LNCaP clone FGC (cell line): ENCODE results near the gene ZNF423.
A peak's percentile ranks its signal among the peaks of the same experiment; 100 is the strongest.

Source experiments
- DNase-seq: peaks from one replicate; pipeline ENCODE4 v3.0.0-alpha.2; 2011; ENCODE audit warnings: low read depth
- H3K4me3 ChIP-seq: 2 replicates; pipeline ENCODE4 v1.5.1; 2011; ENCODE audit warnings: mild to moderate bottlenecking, low read depth, low read length, control low read depth
- CTCF ChIP-seq: IDR thresholded peaks from 2 replicates; pipeline ENCODE4 v1.5.1; 2012; ENCODE audit warnings: mild to moderate bottlenecking; ENCODE audit not compliant: control insufficient read depth, insufficient read depth; ENCODE audit errors: extremely low read depth

ZNF423 gene

GRCh38 chr16:49494891-49495566 lies 360.9 kb downstream of the ZNF423 start:
- no peak overlapping the region for H3K4me3 ChIP-seq
- no peak for TF ChIP-seq CTCF
- DNase-seq = no peak

DNA sequence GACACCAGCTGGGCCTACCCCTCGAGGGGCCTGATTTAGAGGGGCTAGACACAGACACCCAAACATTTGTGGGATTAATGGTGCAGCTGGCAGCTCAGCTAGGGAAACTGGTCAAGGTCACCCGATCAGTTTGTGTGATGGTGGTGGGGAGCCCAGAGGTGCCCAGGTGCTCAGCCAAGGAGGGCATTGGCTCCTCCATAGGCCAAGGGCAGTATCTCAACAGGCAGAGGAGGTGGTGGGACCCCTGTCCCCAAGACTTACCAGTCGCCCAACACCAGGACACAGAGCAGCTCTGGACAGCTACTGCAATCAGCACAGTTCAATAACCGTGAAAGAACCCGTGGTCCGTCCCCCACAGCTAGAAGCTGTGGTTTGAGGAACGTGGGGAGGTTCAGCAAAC lies 361.4 kb downstream of the ZNF423 start:
- DNase-seq = no peak
- H3K4me3 ChIP-seq = no peak overlapping the region
- no peak for TF ChIP-seq CTCF

- DNase-seq = no peak
- no peak for TF ChIP-seq CTCF
- H3K4me3 ChIP-seq = no peak overlapping the region
Measured at GRCh38 chr16:49493836-49494235, 362.1 kb downstream of the ZNF423 start.

DNA sequence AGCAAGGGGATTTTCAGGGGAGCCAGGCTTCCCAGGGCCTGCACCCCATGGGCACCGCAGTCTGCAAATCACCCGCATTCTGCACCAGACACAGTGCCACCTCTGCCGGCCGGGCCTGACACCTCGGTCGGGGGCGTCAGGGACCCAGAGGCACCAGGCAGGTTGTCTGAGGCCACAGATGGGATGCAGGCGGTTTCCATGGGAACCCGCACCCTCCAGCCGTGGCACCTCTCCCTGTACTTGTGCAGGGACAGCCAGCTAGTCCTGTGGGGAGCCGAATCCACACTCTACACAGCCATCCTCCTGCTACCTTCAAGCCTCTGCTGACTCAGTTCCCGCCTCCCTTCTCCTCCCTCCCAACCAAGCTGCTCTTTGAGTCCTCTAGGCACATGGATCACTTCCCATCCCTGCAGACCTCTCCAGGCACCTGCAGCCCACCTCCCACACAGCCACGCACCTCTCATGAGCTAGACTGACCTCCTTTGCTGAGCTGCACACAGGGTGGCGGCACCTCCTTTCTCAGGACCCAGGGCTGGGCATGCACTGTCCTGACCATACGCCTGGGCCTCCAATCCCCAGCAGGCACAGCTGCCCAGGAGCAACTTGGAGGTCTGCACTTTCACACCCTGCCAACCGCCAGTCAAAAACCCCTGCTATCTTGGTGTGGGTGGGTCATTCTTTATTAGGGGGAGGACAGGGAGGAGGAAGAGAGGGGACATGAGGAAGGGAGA lies 362.9 kb downstream of the ZNF423 start:
- no peak for DNase-seq
- H3K4me3 ChIP-seq = no peak overlapping the region
- no peak for TF ChIP-seq CTCF

GRCh38 chr16:49491771-49492761 lies 363.8 kb downstream of the ZNF423 start:
- TF ChIP-seq CTCF = peak; percentile 93
- DNase-seq = no peak
- H3K4me3 ChIP-seq = no peak overlapping the region

DNA sequence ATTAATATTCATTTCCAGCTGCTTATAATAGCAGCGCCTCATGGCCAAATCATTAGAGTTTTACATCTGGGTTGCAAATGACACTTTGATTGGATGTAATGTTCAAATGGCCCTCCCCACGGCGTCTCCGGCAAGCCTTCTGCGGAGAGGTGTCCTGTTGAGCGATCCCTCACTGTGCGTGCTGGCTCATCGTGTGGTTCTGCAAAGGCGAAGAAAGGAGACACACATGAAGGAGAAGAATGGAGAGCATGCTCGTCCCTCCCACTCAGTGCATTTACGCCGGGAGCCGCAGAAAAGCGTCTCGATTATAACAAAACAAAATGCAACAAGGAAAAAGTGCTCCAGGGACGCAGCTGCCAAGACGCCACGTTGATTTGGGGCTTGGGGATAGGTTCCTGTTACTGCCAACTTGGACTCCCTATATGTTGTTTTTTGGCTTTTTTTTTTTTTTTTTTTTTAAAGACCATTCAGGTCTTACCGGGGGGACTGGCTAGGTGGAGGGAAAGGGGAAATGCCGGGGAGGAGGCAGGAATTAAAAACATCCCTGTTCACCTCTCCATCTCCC lies 364.7 kb downstream of the ZNF423 start:
- no peak for DNase-seq
- no peak for TF ChIP-seq CTCF
- H3K4me3 ChIP-seq = no peak overlapping the region
